NB4 (cell line): Measurements from ENCODE around the gene SETD5.

ENCODE experiments used
- DNase-seq: peaks from one replicate; pipeline ENCODE4 v3.0.0; 2010; ENCODE audit warnings: low read depth
- H3K4me3 ChIP-seq: one replicate; pipeline ENCODE4 v1.5.1; 2011; ENCODE audit warnings: mild to moderate bottlenecking, low read depth, low read length, moderate library complexity
- MYC ChIP-seq: IDR thresholded peaks from 2 replicates; pipeline ENCODE4 v1.6.1; 2011; ENCODE audit warnings: low read depth, low read length
- POLR2A ChIP-seq: IDR thresholded peaks from 2 replicates; pipeline ENCODE4 v1.6.1; 2011; ENCODE audit warnings: mild to moderate bottlenecking; ENCODE audit not compliant: insufficient read length; ENCODE audit errors: extremely low read depth
- TF ChIP-seq, protein P1 (sequence below): IDR thresholded peaks from 2 replicates; pipeline ENCODE4 v1.6.1; 2011; ENCODE audit warnings: low read depth, low read length
- TF ChIP-seq, protein P2 (sequence below): IDR thresholded peaks from one replicate; pipeline ENCODE4 v1.5.1; 2012; ENCODE audit warnings: low read depth, low read length

SETD5 gene

DNA sequence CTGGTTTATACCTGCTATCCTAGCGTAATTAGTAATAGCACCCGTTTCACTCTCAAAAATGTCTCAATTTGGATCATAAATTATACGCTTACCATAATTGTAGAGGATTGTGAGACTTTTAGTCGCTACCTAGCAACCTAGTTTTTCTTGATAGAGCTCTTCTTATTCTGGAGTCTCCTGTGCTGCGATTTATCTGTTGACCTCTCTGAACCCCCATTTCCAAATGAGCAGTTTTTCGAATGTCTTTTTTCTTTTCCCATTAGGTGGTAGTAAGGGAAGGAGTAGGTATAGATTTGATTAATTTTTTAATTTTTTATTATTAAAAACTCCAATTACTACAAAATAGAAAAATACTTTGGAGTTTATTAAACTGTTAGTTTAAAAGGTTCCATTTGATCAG is 10.6 kb downstream of the SETD5 start:
- no peak for DNase-seq
- H3K4me3 ChIP-seq: no peak overlapping the region
- TF ChIP-seq, protein P1, sequence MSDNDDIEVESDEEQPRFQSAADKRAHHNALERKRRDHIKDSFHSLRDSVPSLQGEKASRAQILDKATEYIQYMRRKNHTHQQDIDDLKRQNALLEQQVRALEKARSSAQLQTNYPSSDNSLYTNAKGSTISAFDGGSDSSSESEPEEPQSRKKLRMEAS: no peak
- TF ChIP-seq, protein P2, sequence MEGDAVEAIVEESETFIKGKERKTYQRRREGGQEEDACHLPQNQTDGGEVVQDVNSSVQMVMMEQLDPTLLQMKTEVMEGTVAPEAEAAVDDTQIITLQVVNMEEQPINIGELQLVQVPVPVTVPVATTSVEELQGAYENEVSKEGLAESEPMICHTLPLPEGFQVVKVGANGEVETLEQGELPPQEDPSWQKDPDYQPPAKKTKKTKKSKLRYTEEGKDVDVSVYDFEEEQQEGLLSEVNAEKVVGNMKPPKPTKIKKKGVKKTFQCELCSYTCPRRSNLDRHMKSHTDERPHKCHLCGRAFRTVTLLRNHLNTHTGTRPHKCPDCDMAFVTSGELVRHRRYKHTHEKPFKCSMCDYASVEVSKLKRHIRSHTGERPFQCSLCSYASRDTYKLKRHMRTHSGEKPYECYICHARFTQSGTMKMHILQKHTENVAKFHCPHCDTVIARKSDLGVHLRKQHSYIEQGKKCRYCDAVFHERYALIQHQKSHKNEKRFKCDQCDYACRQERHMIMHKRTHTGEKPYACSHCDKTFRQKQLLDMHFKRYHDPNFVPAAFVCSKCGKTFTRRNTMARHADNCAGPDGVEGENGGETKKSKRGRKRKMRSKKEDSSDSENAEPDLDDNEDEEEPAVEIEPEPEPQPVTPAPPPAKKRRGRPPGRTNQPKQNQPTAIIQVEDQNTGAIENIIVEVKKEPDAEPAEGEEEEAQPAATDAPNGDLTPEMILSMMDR: no peak
- TF ChIP-seq MYC (no peak), POLR2A (no peak)

DNA sequence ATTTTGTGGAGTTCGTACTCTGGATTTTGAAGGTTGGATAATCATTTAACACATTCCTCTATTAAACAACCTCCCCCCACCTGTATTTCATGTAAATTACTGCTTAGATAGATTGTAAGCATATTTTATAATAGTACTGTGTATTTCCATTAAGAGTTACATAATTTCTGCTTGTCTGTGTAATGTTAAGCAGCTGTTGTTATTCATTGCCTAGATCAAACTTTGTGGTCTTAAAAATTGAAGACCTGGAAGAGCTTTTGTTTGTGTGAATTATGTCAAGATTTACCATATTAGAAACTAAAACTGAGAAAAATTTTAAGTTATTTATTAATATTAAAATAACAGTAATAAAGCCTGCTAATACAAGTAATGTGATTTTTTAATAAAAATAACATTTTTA is 11.1 kb downstream of the SETD5 start:
- H3K4me3 ChIP-seq: no peak overlapping the region
- DNase-seq: no peak
- TF ChIP-seq, protein P1: no peak
- TF ChIP-seq POLR2A: no peak
- TF ChIP-seq, protein P2: no peak
- TF ChIP-seq MYC: no peak

DNA sequence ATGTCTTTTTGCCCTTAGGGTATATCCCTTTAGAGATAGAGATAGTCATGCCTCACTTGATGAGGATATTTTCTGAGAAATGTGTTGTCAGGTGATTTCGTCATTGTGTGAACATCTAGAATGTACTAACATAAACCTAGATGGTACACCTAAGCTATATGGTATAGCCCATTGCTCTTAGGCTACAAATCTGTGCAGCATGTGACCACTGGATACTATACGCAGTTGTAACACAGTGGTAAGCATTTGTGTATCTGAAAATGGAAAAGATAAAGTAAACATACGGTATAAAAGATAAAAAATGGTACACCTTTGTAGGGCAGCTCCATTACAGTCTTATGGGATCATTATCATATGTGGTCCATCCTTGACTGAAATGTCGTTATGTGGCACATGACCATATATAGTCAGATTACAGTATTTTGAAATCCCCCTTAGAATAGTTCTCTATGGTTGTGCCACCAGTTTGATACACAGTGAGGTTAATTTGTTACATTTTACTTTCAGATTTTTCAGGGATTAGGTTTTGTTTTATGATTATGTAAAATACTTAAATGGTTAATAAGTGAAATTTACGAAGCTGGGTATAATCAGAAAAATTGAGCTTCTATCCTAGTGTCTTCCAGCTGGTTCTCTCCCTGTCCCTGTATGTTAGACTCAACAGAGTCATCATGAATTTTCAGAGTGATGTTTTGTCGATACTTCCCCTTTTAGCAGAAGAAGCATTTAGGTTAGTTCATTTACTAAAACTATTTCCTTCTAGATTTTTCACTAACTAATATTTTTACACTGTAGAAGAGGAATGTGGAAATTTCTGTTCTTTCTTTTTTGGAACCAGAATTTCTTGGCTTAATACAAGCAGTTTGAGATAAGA is 12.8 kb downstream of the SETD5 start:
- TF ChIP-seq, protein P2: no peak
- no peak for TF ChIP-seq MYC
- TF ChIP-seq POLR2A: no peak
- TF ChIP-seq, protein P1: no peak
- no peak overlapping the region for H3K4me3 ChIP-seq
- peak; percentile 54 for DNase-seq

DNA sequence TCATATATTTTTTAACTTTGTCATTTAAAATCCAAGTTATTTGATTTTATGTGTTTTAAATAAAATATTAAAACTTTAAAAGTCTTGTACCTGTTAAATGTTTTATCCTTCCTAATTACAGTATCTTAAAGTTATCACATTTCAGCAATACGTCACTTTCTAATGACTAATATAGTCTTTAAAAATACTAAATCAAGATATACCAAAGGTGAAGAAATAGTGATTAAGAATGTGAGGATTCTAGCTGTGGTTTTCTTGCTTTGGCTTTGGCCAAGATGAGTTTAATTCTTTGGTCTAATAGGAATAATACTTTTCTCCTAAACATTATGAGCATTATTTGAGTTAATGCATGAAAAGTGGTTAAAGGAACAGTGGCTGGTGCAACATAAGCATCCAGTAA is 13.9 kb downstream of the SETD5 start:
- TF ChIP-seq POLR2A (no peak), MYC (no peak)
- TF ChIP-seq, protein P1: no peak
- TF ChIP-seq, protein P2: no peak
- H3K4me3 ChIP-seq: no peak overlapping the region
- DNase-seq: no peak

DNA sequence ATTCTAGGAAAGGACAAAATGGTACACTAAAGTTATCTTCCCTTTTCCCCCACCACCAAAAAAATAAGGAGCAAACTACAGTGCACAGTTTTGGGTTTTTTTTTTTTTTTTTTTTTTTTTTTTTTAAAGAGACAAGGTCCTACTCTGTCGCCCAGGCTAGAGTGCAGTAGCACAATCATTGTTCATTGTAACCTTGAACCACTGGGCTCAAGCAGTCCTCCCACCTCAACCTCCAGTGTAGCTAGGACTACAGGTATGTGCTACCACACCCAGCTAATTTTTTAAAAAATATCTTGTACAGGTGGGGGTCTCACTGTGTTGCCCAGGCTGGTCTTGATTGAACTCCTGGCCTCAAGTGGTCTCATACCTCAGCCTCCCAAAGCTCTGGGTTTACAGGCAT is 14.9 kb downstream of the SETD5 start:
- TF ChIP-seq, protein P1: no peak
- TF ChIP-seq MYC (no peak), POLR2A (no peak)
- TF ChIP-seq, protein P2: no peak
- no peak for DNase-seq
- no peak overlapping the region for H3K4me3 ChIP-seq
